Limb (tissue), 2 donors: ENCODE measurements around the gene ARHGDIG.
"Not testable (repeated sequence)": the region's sequence is repeated elsewhere in the genome, so short reads cannot be mapped to it uniquely, and the experiment has no call there.

Experiments used
- DNase-seq, 2 donors: peaks; one replicate each; pipeline ENCODE4 v3.0.0-alpha.2; 2016; ENCODE audit errors: extremely low spot score in 2 of 2

The ARHGDIG gene

GRCh38 chr16:280552-280951 is at the start of gene ARHGDIG:
Gene ARHGDIG, plus strand, starts transcription at chr16:280591. Its CDS starts 90 bp downstream, at chr16:280681.
- peak in 1 of 2 donors; percentile 59 for DNase-seq

GRCh38 chr16:230949-231348 is 49.4 kb upstream of the ARHGDIG start:
- no peak for DNase-seq

- DNase-seq: peak; percentile 94 to 96
Observed at GRCh38 chr16:234468-235305, 45.7 kb upstream of the ARHGDIG start, which contains the start of gene FAM234A. Gene FAM234A, plus strand, starts transcription at chr16:234821. Its CDS starts 19,593 bp downstream, at chr16:254414.

DNA sequence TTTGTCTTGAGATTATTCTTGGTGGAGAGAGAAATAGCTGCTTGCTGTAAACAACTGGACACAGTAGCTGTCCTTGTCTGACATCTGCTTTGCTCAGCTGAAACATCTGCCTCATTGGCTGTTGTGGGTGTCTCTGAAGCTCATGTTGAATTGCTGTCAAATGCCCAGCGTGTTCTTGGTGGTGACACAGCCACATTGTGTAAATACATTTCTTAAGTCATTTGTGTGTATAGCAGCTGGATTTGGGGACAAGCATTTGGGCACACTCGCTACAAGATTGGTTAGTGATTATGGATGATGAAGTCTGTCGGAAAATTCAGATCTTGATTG is 40.5 kb upstream of the ARHGDIG start:
- DNase-seq: no peak

DNA sequence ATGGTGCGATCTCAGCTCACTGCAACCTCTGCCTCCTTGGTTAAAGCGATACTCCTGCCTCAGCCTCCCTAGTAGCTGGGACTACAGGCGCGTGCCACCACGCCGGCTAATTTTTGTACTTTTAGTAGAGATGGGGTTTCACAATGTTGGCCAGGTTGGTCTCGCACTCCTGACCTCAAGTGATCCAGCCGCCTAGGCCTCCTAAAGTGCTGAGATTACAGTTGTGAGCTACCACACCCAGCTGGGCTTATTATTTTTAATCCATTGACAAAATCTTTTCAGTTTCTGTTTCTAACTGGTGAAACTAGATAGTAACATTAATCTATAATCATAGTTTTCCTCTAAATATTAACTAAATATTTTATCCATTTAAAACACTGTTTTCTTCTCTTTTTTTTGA is 39.8 kb upstream of the ARHGDIG start:
- no peak for DNase-seq

DNA sequence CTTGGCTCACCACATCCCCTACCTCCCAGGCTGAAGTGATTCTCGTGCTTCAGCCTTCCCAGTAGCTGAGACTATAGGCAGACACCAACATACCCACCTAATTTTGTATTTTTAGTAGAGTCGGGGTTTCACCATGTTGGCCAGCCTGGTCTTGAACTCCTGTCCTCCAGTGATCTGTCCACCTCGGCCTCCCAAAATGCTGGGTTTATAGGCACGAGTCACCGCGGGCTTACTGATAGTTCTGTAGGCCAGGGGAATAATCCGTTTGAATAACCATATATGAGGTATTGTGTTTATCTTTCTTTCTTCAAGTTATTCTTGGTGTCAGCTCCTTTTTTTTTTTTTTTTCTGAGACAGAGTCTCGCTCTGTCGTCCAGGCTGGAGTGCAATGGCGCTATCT is 38.1 kb upstream of the ARHGDIG start:
- DNase-seq: no peak

GRCh38 chr16:243348-243747 is 37.0 kb upstream of the ARHGDIG start:
- DNase-seq: no peak

- no peak for DNase-seq
Observed at GRCh38 chr16:245105-245504, 35.3 kb upstream of the ARHGDIG start.

- no peak for DNase-seq
Observed at GRCh38 chr16:247027-247426, 33.4 kb upstream of the ARHGDIG start.

- no peak for DNase-seq
Observed at GRCh38 chr16:249431-249830, 31.0 kb upstream of the ARHGDIG start.

DNA sequence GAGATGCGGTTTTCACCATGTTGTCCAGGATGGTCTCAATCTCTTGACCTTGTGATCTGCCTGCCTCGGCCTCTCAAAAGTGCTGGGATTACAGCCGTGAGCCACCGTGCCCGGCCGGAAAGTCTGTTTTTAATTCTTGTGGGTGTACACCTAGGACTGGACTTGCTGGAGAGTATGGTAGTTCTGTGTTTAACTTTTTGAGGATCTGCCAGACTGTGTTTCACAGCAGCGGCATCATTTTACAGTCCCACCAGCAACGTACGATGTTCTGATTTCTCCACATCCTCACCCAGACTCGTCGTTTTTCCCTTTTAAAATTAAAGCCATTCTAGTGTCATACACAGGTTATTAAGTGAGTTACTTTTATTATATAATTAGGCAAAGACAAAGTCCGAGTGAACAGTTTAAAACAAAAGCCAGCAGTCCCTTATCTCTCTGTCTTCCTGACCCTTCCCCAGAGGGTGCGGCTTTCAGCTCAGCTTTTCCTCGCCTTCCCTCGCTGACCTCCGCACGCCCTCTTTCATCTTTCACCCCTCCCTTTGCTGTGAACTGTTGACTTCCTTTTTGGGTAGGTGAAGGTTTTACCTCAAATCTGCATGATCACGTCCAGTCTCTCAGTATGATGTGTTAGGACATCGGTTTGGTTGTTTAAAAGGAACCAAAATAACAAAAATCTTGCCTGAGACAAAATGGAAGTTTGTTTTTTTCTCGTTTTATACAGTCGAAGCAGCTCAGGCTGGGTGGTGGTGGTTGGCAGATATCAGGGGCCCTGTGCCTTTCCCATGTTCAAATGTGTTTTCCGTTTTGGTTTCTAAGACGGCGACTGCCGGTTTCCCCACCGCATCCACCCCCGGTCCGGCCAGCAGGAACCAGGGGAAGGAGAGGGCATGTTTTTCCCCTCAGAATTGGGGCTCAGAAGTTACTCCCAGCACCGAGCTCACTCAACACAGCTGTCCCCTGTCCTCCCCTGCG is 27.7 kb upstream of the ARHGDIG start:
- DNase-seq: no peak

- no peak for DNase-seq
Observed at GRCh38 chr16:253833-254232, 26.6 kb upstream of the ARHGDIG start.

DNA sequence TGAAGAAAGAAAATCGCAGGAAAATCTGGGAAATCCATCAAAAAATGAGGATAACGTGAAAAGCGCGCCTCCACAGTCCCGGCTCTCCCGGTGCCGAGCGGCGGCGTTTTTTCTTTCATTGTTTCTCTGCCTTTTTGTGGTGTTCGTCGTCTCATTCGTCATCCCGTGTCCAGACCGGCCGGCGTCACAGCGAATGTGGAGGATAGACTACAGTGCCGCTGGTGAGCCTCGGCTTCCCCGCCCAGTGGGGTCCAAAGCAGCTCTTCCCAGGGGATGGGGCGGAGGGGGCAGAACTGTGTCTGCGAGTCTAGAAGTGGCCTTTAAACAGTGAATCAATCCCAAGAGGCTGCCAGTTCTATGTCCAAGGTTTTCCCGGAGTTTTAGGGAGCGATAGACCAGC is 25.9 kb upstream of the ARHGDIG start:
- DNase-seq: no peak

DNA sequence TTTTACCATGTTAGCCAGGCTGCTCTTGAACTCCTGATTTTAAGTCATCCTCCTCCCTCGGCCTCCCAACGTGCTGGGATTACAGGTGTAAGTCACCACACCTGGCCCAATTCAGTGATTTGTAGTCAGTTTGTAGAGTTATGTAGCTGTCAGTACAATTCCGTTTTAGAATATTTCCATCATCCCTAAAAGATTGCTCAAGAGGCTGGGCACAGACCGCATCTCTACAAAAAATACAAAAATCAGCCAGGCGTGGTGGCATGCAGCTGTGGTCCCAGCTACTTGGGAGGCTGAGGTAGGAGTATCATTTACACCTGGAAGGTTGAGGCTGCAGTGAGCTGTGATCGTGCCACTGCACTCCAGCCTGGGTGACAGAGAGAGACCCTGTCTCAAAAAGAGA is 25.2 kb upstream of the ARHGDIG start:
- DNase-seq: no peak

GRCh38 chr16:258091-258490 is 22.3 kb upstream of the ARHGDIG start:
- not testable (repeated sequence) for DNase-seq

- DNase-seq: no peak
Observed at GRCh38 chr16:259226-259625, 21.2 kb upstream of the ARHGDIG start.

DNA sequence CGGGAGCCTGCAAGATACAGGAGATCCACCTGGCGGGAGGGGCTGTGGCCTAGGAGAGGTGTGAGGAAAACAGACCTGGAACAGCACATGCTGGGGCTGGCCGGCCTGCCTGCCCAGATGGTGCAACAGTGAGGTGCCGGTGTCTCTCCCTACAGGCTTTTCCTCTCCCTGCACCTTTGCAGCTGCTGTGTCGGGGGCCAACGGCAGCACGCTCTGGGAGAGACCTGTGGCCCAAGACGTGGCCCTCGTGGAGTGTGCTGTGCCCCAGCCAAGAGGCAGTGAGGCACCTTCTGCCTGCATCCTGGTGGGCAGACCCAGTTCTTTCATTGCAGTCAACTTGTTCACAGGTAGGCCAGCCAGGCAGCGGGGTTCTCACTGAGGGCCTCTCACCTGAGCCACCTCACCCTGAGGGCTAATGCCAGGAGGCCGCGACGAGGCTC is 20.6 kb upstream of the ARHGDIG start:
- DNase-seq: no peak

DNA sequence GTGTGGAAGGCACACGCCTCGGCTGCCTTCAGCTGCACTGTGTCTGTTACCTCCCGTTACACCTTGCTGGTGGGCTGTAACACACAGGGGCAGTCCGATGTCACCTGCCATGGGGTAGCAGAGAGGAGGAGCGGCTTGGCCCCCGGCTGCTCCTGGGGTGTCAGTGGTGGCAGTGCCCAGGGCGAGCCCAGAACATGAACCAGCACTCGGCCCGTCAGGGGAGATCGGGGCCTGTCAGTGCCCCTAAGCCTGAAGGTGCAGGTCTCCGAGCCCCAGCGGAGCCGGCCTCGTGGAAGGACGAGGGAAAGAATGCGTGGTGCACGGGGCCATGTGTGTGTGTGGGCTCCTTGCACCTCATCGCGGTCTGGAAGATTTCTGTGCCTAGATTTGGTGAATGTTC is 20.1 kb upstream of the ARHGDIG start:
- DNase-seq: no peak

DNA sequence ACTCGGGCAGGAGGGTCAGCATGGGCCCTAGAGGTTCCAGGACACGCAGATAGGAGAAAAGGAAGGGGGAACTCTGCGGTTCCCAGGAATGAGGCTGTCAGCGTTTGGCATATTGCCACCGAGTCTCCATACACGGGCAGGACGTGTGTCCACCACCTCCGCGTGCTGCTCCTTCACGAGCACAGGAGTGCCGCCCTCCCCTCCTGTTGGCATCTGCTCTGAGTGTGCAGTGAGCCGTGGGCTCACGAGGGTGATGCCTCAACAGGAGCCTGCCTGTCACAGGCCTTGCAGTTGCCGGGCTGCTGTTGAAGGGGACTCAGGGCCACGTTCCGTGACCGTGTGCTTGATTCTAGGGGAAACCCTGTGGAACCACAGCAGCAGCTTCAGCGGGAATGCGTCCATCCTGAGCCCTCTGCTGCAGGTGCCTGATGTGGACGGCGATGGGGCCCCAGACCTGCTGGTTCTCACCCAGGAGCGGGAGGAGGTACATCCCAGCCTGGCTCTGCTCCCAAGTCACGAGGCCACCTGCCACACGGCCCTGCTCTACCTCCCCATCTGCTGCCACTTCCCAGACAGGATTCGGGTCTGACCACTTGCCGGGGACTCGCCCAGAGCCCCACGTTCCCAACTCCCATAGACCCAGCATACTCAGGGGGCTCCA is 19.2 kb upstream of the ARHGDIG start:
- no peak for DNase-seq

- DNase-seq: no peak
Observed at GRCh38 chr16:262121-262745, 18.2 kb upstream of the ARHGDIG start.

- DNase-seq: no peak
Observed at GRCh38 chr16:263182-263774, 17.1 kb upstream of the ARHGDIG start.
